C4-2B (cell line): Measurements from ENCODE around the gene GTF3C2.

ENCODE experiments used
- CTCF ChIP-seq: fragments of 450-650 bp; conservative IDR thresholded peaks from 2 replicates; pipeline ENCODE4 v1.5.1; 2017; ENCODE audit warnings: mild to moderate bottlenecking
- ZFX ChIP-seq: fragments of 450-650 bp; IDR thresholded peaks from 2 replicates; pipeline ENCODE4 v1.6.1; 2017

- no peak for TF ChIP-seq CTCF
- TF ChIP-seq ZFX, result no peak
These were observed 19.7 kb upstream of the GTF3C2 start for GRCh38 chr2:27376151-27376865.
